K562 (cell line): Measurements from ENCODE around the gene OVCA2. TPM values are rescaled to one million over a fixed set of nuclear protein-coding genes. Genes with fewer than 3 reads are reported as not detected.

Source experiments
- ATF2 ChIP-seq: sonication (generic); formaldehyde crosslinking; IDR thresholded peaks from 2 replicates; pipeline ENCODE4 v1.8.1; 2022; ENCODE audit warnings: missing genetic modification reagents
- ATF7 ChIP-seq: fragments of 450-650 bp; IDR thresholded peaks from 2 replicates; pipeline ENCODE4 v1.7.1; 2014; ENCODE audit warnings: mild to moderate bottlenecking, moderate library complexity
- CTCFL ChIP-seq: IDR thresholded peaks from 2 replicates; pipeline ENCODE4 v1.6.1; 2011; ENCODE audit warnings: borderline replicate concordance, low read depth, mild to moderate bottlenecking, moderate library complexity, low read length; ENCODE audit not compliant: insufficient read depth, poor library complexity, severe bottlenecking
- E2F4 ChIP-seq: sonication (generic); formaldehyde crosslinking; IDR thresholded peaks from 2 replicates; pipeline ENCODE4 v1.8.0; 2022; ENCODE audit warnings: mild to moderate bottlenecking, low read depth, missing genetic modification reagents
- E2F8 ChIP-seq: fragments of 450-650 bp; IDR thresholded peaks from 2 replicates; pipeline ENCODE4 v1.7.1; 2018; ENCODE audit warnings: mild to moderate bottlenecking, low read depth; ENCODE audit not compliant: partially characterized antibody
- MAFF ChIP-seq: IDR thresholded peaks from 2 replicates; pipeline ENCODE4 v1.6.1; 2012; ENCODE audit warnings: low read length, improper control_type of control experiment
- PREB ChIP-seq: sonication (generic); formaldehyde crosslinking; IDR thresholded peaks from 2 replicates; pipeline ENCODE4 v1.8.1; 2023; ENCODE audit warnings: mild to moderate bottlenecking, missing genetic modification reagents
- RBBP5 ChIP-seq: fragments of 200-600 bp; sonication (generic); IDR thresholded peaks from 2 replicates; pipeline ENCODE4 v1.6.1; 2012; ENCODE audit warnings: borderline replicate concordance, mild to moderate bottlenecking, low read length, control low read depth, inconsistent platforms; ENCODE audit not compliant: insufficient read depth, poor library complexity, severe bottlenecking
- RNF219 ChIP-seq: fragments of 250-450 bp; sonication (Bioruptor Pico); IDR thresholded peaks from 2 replicates; pipeline ENCODE4 v1.5.0; 2022; ENCODE audit warnings: mild to moderate bottlenecking
- THRB ChIP-seq: fragments of 450-650 bp; formaldehyde crosslinking; conservative IDR thresholded peaks from 2 replicates; pipeline ENCODE4 v1.4.0; 2022; ENCODE audit warnings: mild to moderate bottlenecking, missing genetic modification characterization
- ZBTB7A ChIP-seq: IDR thresholded peaks from 2 replicates; pipeline ENCODE4 v1.6.1; 2011; ENCODE audit warnings: low read depth, mild to moderate bottlenecking, low read length, moderate library complexity, borderline replicate concordance; ENCODE audit not compliant: control insufficient read depth
- ZNF764 ChIP-seq: fragments of 250-450 bp; sonication (Bioruptor Pico); IDR thresholded peaks from 2 replicates; pipeline ENCODE4 v1.4.0; 2020; ENCODE audit warnings: low read depth, mild to moderate bottlenecking, moderate library complexity
- polyA plus RNA-seq, 8 experiments: library from polyadenylated mRNA; depleted of rRNA in 4 of 8; stranded (reverse) in 5 of 8; unstranded in 3 of 8; fragments of >200 nt; fragmentation: Nextera tagmentation in 2 of 8; fragmentation: Illumina TruSeq in 1 of 8; extraction: Ambion mirVana in 2 of 8; extraction: Trizol in 1 of 8; gene quantifications; 2 replicates each; pipeline versions ENCODE4 v1.2.1 to v1.2.3, GENCODE V29; 2011 to 2014; ENCODE audit warnings: inconsistent platforms in 1 of 8, missing spikeins in 1 of 8
- total RNA-seq, 7 experiments: library from RNA; depleted of rRNA in 6 of 7; stranded (reverse); fragments of >200 nt in 6 of 7; fragmentation: Illumina TruSeq in 2 of 7; extraction: Trizol in 2 of 7; gene quantifications; 2 replicates each; pipeline versions ENCODE4 v1.2.1 to v1.2.3, GENCODE V29; 2011 to 2021; ENCODE audit warnings: low replicate concordance in 1 of 7

Gene OVCA2
- total and polyA plus RNA-seq, 9 of the 15 experiments (the other 6 are each of a cell fraction or from before 2014, with no cell fraction given), result 3.0 to 23.7 (median 14.1) TPM

- no peak for TF ChIP-seq PREB (CRISPR knock-in tag)
- TF ChIP-seq ATF7, result peak; percentile 74; the same call in 1 of the 2 replicates
- TF ChIP-seq MAFF, result no peak
- no peak for TF ChIP-seq RNF219 (CRISPR knock-in tag)
- no peak for TF ChIP-seq ZNF764
- TF ChIP-seq CTCFL, result peak; percentile 29
- no peak for TF ChIP-seq RBBP5
- TF ChIP-seq ATF2 (CRISPR knock-in tag), result no peak
- no peak for TF ChIP-seq E2F8
- no peak for TF ChIP-seq THRB (CRISPR knock-in tag)
- TF ChIP-seq E2F4 (CRISPR knock-in tag), result no peak
- TF ChIP-seq ZBTB7A, result no peak
These were observed 23.4 kb downstream of the OVCA2 start (continued) for GRCh38 chr17:2064980-2065785.
